Measurements from ENCODE around the gene SLC25A1. TPM values are rescaled to one million over a fixed set of nuclear protein-coding genes. Genes with fewer than 3 reads are reported as not detected.
A peak's percentile ranks its signal among the peaks of the same experiment; 100 is the strongest.
"Not testable (repeated sequence)": the region's sequence is repeated elsewhere in the genome, so short reads cannot be mapped to it uniquely, and the experiment has no call there.

SLC25A1 gene
- total RNA-seq, 1 donor from 2014 or later = 39.4 TPM

GRCh38 chr22:19172213-19173046, 6.1 kb downstream of the SLC25A1 start:
- peak overlapping the region; percentile 93 for H3K4me3 Mint-ChIP-seq
- DNase-seq = no peak
- H3K27ac Mint-ChIP-seq = peak overlapping the region; percentile 95
- intact Hi-C loops (cut with micrococcal nuclease) = no loop called here
- peaks cover 28% of the 10 kb centered on the region for H3K27me3 Mint-ChIP-seq
- H3K9me3 Mint-ChIP-seq = no peaks in the 10 kb centered on the region
- peaks cover 36% of the 10 kb centered on the region for H3K4me1 Mint-ChIP-seq
- peaks cover 14% of the 10 kb centered on the region for H3K36me3 Mint-ChIP-seq (ENCODE audit: low read depth)

- Mint-ChIP-seq H3K4me3 (peak overlapping the region; percentile 93), H3K27ac (no peak overlapping the region), H3K27me3 (peaks cover 38% of the 10 kb centered on the region), H3K9me3 (no peaks in the 10 kb centered on the region), H3K4me1 (peaks cover 28% of the 10 kb centered on the region), H3K36me3 (ENCODE audit: low read depth) (peaks cover 13% of the 10 kb centered on the region)
- intact Hi-C loops (cut with micrococcal nuclease) = no loop called here
- DNase-seq = no peak
These were observed 8.6 kb downstream of the SLC25A1 start for GRCh38 chr22:19169947-19170318.

GRCh38 chr22:19169002-19169946, 9.3 kb downstream of the SLC25A1 start:
- peak; percentile 66 for DNase-seq
- peaks cover 39% of the 10 kb centered on the region for H3K27me3 Mint-ChIP-seq
- H3K9me3 Mint-ChIP-seq = no peaks in the 10 kb centered on the region
- peaks cover 13% of the 10 kb centered on the region for H3K36me3 Mint-ChIP-seq (ENCODE audit: low read depth)
- intact Hi-C loops (cut with micrococcal nuclease) = no loop called here
- H3K27ac Mint-ChIP-seq = peak overlapping the region; percentile 27
- peak overlapping the region; percentile 62 for H3K4me3 Mint-ChIP-seq
- peaks cover 28% of the 10 kb centered on the region for H3K4me1 Mint-ChIP-seq

GRCh38 chr22:19168088-19168890, 10.2 kb downstream of the SLC25A1 start:
- H3K4me1 Mint-ChIP-seq = peaks cover 23% of the 10 kb centered on the region
- intact Hi-C loops (cut with micrococcal nuclease) = no loop called here
- no peak for DNase-seq
- H3K9me3 Mint-ChIP-seq = no peaks in the 10 kb centered on the region
- H3K27ac Mint-ChIP-seq = no peak overlapping the region
- H3K4me3 Mint-ChIP-seq = no peak overlapping the region
- H3K36me3 Mint-ChIP-seq (ENCODE audit: low read depth) = peaks cover 9% of the 10 kb centered on the region
- H3K27me3 Mint-ChIP-seq = peaks cover 39% of the 10 kb centered on the region

- H3K9me3 Mint-ChIP-seq = no peaks in the 10 kb centered on the region
- peaks cover 6% of the 10 kb centered on the region for H3K36me3 Mint-ChIP-seq (ENCODE audit: low read depth)
- DNase-seq = no peak
- H3K4me1 Mint-ChIP-seq = peaks cover 15% of the 10 kb centered on the region
- H3K27ac Mint-ChIP-seq = no peak overlapping the region
- H3K27me3 Mint-ChIP-seq = peaks cover 41% of the 10 kb centered on the region
- no peak overlapping the region for H3K4me3 Mint-ChIP-seq
- intact Hi-C loops (cut with micrococcal nuclease) = no loop called here
These were observed 11.2 kb downstream of the SLC25A1 start for GRCh38 chr22:19167106-19167869.

GRCh38 chr22:19166421-19166820, 12.1 kb downstream of the SLC25A1 start:
- peaks cover 12% of the 10 kb centered on the region for H3K4me1 Mint-ChIP-seq
- no peak overlapping the region for H3K4me3 Mint-ChIP-seq
- no peak for DNase-seq
- no peak overlapping the region for H3K27ac Mint-ChIP-seq
- peaks cover 41% of the 10 kb centered on the region for H3K27me3 Mint-ChIP-seq
- intact Hi-C loops (cut with micrococcal nuclease) = no loop called here
- no peaks in the 10 kb centered on the region for H3K9me3 Mint-ChIP-seq
- H3K36me3 Mint-ChIP-seq (ENCODE audit: low read depth) = peaks cover 4% of the 10 kb centered on the region

GRCh38 chr22:19164425-19164824, 14.1 kb downstream of the SLC25A1 start:
- Mint-ChIP-seq H3K27me3 (peaks cover 29% of the 10 kb centered on the region), H3K27ac (no peak overlapping the region), H3K9me3 (no peaks in the 10 kb centered on the region), H3K36me3 (ENCODE audit: low read depth) (no peaks in the 10 kb centered on the region), H3K4me1 (peaks cover 3% of the 10 kb centered on the region), H3K4me3 (no peak overlapping the region)
- DNase-seq = no peak
- intact Hi-C loops (cut with micrococcal nuclease) = no loop called here

GRCh38 chr22:19158649-19159048, 19.9 kb downstream of the SLC25A1 start:
- not testable (repeated sequence) for H3K27ac Mint-ChIP-seq

GRCh38 chr22:19156109-19156508, 22.4 kb downstream of the SLC25A1 start:
- H3K27ac Mint-ChIP-seq; H3K4me3 Mint-ChIP-seq; H3K4me1 Mint-ChIP-seq; H3K36me3 Mint-ChIP-seq (ENCODE audit: low read depth); H3K9me3 Mint-ChIP-seq; intact Hi-C loops (cut with micrococcal nuclease); DNase-seq: not testable (repeated sequence)
- H3K27me3 Mint-ChIP-seq = peaks cover 28% of the 10 kb centered on the region

More at GRCh38 chr22:19158649-19159048, 19.9 kb downstream of the SLC25A1 start:
- H3K4me1 Mint-ChIP-seq; intact Hi-C loops (cut with micrococcal nuclease); H3K36me3 Mint-ChIP-seq (ENCODE audit: low read depth); H3K9me3 Mint-ChIP-seq; H3K4me3 Mint-ChIP-seq; DNase-seq: not testable (repeated sequence)
- H3K27me3 Mint-ChIP-seq = peaks cover 10% of the 10 kb centered on the region

GRCh38 chr22:19152942-19153883, 25.3 kb downstream of the SLC25A1 start:
- no peak overlapping the region for H3K4me3 Mint-ChIP-seq
- intact Hi-C loops (cut with micrococcal nuclease) = no loop called here
- H3K9me3 Mint-ChIP-seq = no peaks in the 10 kb centered on the region
- H3K27me3 Mint-ChIP-seq = peaks cover 39% of the 10 kb centered on the region
- no peak for DNase-seq
- H3K27ac Mint-ChIP-seq = no peak overlapping the region
- H3K36me3 Mint-ChIP-seq (ENCODE audit: low read depth) = peaks cover 4% of the 10 kb centered on the region
- H3K4me1 Mint-ChIP-seq = peaks cover 3% of the 10 kb centered on the region

- H3K36me3 Mint-ChIP-seq (ENCODE audit: low read depth) = peaks cover 4% of the 10 kb centered on the region
- peaks cover 56% of the 10 kb centered on the region for H3K27me3 Mint-ChIP-seq
- H3K4me3 Mint-ChIP-seq = peak overlapping the region; percentile 81
- peaks cover 3% of the 10 kb centered on the region for H3K4me1 Mint-ChIP-seq
- DNase-seq = no peak
- no peak overlapping the region for H3K27ac Mint-ChIP-seq
- intact Hi-C loops (cut with micrococcal nuclease) = no loop called here
- H3K9me3 Mint-ChIP-seq = no peaks in the 10 kb centered on the region
These were observed 27.0 kb downstream of the SLC25A1 start for GRCh38 chr22:19151329-19152191.

Data from activated CD4-positive, alpha-beta T cell treated with anti-CD3 and anti-CD28 coated beads, Interleukin-2, amount 10 ng/mL, durations not matched to agents 24 days and 14 days (primary cell).